Muscle layer of duodenum (tissue), 2 donors: Measurements from ENCODE around the gene DUSP5.

Source experiments
- H3K27ac ChIP-seq: one replicate; pipeline ENCODE4 v1.7.0; 2013; ENCODE audit warnings: mild to moderate bottlenecking, low read length
- H3K27me3 ChIP-seq: one replicate; pipeline ENCODE4 v1.7.0; 2013; ENCODE audit warnings: low read depth, mild to moderate bottlenecking, control low read depth, low read length
- H3K36me3 ChIP-seq, 2 donors: one replicate each; pipeline ENCODE4 v1.7.0; 2013; ENCODE audit warnings: low read length in 2 of 2, control low read depth in 1 of 2, mild to moderate bottlenecking in 1 of 2; ENCODE audit not compliant: insufficient read depth in 2 of 2, control insufficient read depth in 1 of 2
- H3K4me1 ChIP-seq, 2 donors: one replicate each; pipeline ENCODE4 v1.7.0; 2013; ENCODE audit warnings: low read length in 2 of 2, mild to moderate bottlenecking in 2 of 2, control low read depth in 1 of 2, moderate library complexity in 1 of 2; ENCODE audit not compliant: insufficient read depth in 2 of 2, control insufficient read depth in 1 of 2
- H3K4me3 ChIP-seq, 2 donors: one replicate each; pipeline ENCODE4 v1.7.0; 2013; ENCODE audit warnings: low read length in 2 of 2, low read depth in 1 of 2, mild to moderate bottlenecking in 1 of 2
- H3K9me3 ChIP-seq, 2 donors: one replicate each; pipeline ENCODE4 v1.7.0; 2013; ENCODE audit warnings: low read length in 2 of 2, control low read depth in 1 of 2, mild to moderate bottlenecking in 1 of 2; ENCODE audit not compliant: control insufficient read depth in 1 of 2
- donor health status: healthy.

The DUSP5 gene

DNA sequence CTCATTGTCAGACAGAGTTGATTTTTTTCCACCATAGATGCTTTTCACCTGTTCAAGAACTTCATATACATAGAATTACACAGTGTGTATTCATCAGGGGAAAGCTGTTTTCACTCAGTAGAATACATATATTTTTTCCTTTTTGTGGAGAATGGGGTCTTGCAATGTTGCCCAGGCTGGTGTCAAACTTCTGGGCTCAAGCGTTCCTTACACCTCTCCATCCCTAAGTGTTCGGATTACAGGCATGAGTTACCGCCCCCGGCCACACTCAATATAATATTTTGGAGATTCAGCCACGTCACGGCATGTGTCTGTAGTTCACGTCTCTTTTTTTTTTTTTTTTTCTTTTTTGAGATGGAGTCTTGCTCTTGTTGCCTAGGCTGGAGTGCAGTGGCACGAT, 62.3 kb downstream of the DUSP5 start:
- no peaks in the 10 kb centered on the region for H3K9me3 ChIP-seq
- no peaks in the 10 kb centered on the region for H3K36me3 ChIP-seq
- no peak overlapping the region for H3K27ac ChIP-seq
- no peaks in the 10 kb centered on the region for H3K27me3 ChIP-seq
- peaks cover 0 to 4% of the 10 kb centered on the region in 2 donors for H3K4me1 ChIP-seq
- no peak overlapping the region for H3K4me3 ChIP-seq
